HepG2 (cell line): Measurements from ENCODE around the gene GDAP1L1. TPM values are rescaled to one million over a fixed set of nuclear protein-coding genes. Genes with fewer than 3 reads are reported as not detected.

Source experiments
- ATAC-seq: fragments of 200-7000 bp; cut with Tn5 transposase; 3 replicates; pipeline ENCODE4 v1.9.1; 2020; ENCODE audit warnings: mild to moderate bottlenecking, moderate library complexity
- BruUV-seq: library from RNA; stranded (reverse); fragments of 400-500 nt; replicated peaks from 2 replicates; lab custom pipeline; 2021; lab: Mats Ljungman, UMichigan
- CTCF ChIA-PET: fragments of 300-600 bp; formaldehyde crosslinking; extraction: SDS; loops from one replicate; lab custom pipeline; 2021; ENCODE audit warnings: low total read pairs, inconsistent platforms, low intra/inter-chr PET ratio; lab: Yijun Ruan, JAX
- POLR2A ChIA-PET: fragments of 350-600 bp; sonication (Branson Sonifier 250); formaldehyde crosslinking; loops from one replicate; lab custom pipeline; 2020; ENCODE audit warnings: antibody characterized with exemption, inconsistent platforms; lab: Yijun Ruan, JAX
- DNase-seq: peaks from one replicate; pipeline ENCODE4 v3.0.0-alpha.2; 2015; ENCODE audit warnings: low spot score
- FAIRE-seq: peaks from 3 replicates; lab custom pipeline; 2011; peaks lifted over from hg19 to GRCh38; lab: Jason Lieb, UNC
- H2AFZ ChIP-seq: one replicate; pipeline ENCODE4 v1.6.1; 2011; ENCODE audit warnings: low read length, inconsistent platforms
- H3K27ac ChIP-seq: fragments of 300-600 bp; 3 replicates; pipeline ENCODE4 v1.8.0; 2011; ENCODE audit warnings: mixed run types, mild to moderate bottlenecking, mixed read lengths, low read length, inconsistent platforms; ENCODE audit not compliant: insufficient read depth; ENCODE audit errors: extremely low read length
- H3K27me3 ChIP-seq, 2 experiments: fragments of 200-600 bp in 1 of 2; 2 replicates in 1 of 2; 3 replicates in 1 of 2; pipeline versions ENCODE4 v1.6.0 to v1.8.0; 2011; ENCODE audit warnings: low read length in 2 of 2, mild to moderate bottlenecking in 2 of 2, moderate library complexity in 2 of 2, inconsistent platforms in 1 of 2; ENCODE audit not compliant: insufficient read depth in 2 of 2, control insufficient read depth in 1 of 2
- H3K36me3 ChIP-seq, 2 experiments: fragments of 200-600 bp in 1 of 2; replicated peaks in 1 of 2; 2 replicates in 1 of 2; 3 replicates in 1 of 2; pipeline versions ENCODE4 v1.5.1 to v1.8.0; 2011; ENCODE audit warnings: low read length in 2 of 2, inconsistent platforms in 1 of 2; ENCODE audit not compliant: insufficient read depth in 2 of 2, control insufficient read depth in 1 of 2
- H3K4me1 ChIP-seq: 2 replicates; pipeline ENCODE4 v1.5.1; 2012; ENCODE audit warnings: low read length, inconsistent platforms; ENCODE audit not compliant: insufficient read depth
- H3K4me2 ChIP-seq: 2 replicates; pipeline ENCODE4 v1.6.0; 2011; ENCODE audit warnings: low read depth, low read length, inconsistent platforms
- H3K4me3 ChIP-seq, 3 experiments: fragments of 200-600 bp in 1 of 3; sonication (generic), shearing (Covaris generic) in 1 of 3; replicated peaks in 1 of 3; 2 replicates each; pipeline ENCODE4 v1.5.1; 2011 to 2016; ENCODE audit warnings: low read length in 3 of 3, inconsistent platforms in 2 of 3, low read depth in 2 of 3, mild to moderate bottlenecking in 2 of 3, control low read depth in 1 of 3, mixed read lengths in 1 of 3; ENCODE audit not compliant: insufficient read depth in 1 of 3
- H3K79me2 ChIP-seq: one replicate; pipeline ENCODE4 v1.6.1; 2011; ENCODE audit warnings: low read length, inconsistent platforms; ENCODE audit not compliant: insufficient read depth
- H3K9ac ChIP-seq: 2 replicates; pipeline ENCODE4 v1.6.0; 2011; ENCODE audit warnings: mild to moderate bottlenecking, low read depth, low read length, inconsistent platforms; ENCODE audit not compliant: insufficient read depth
- H3K9me3 ChIP-seq: 2 replicates; pipeline ENCODE4 v1.5.1; 2012; ENCODE audit warnings: mild to moderate bottlenecking, low read length
- H4K20me1 ChIP-seq: 2 replicates; pipeline ENCODE4 v1.6.0; 2011; ENCODE audit warnings: inconsistent platforms, mild to moderate bottlenecking, low read length, moderate library complexity; ENCODE audit not compliant: insufficient read depth
- BCLAF1 ChIP-seq: fragments of 450-650 bp; IDR thresholded peaks from 2 replicates; pipeline ENCODE4 v1.6.1; 2017; ENCODE audit warnings: mild to moderate bottlenecking
- DMAP1 ChIP-seq: IDR thresholded peaks from 2 replicates; pipeline ENCODE4 v1.6.1; 2016
- MAZ ChIP-seq, 2 experiments: sonication (generic) in 1 of 2; formaldehyde crosslinking in 1 of 2; IDR thresholded peaks; 2 replicates each; pipeline versions ENCODE4 v1.5.0 to v1.6.1; 2012 to 2020; ENCODE audit warnings: low read depth in 2 of 2, mild to moderate bottlenecking in 2 of 2, borderline replicate concordance in 1 of 2, improper control_type of control experiment in 1 of 2, low read length in 1 of 2, missing genetic modification reagents in 1 of 2, moderate library complexity in 1 of 2
- MNT ChIP-seq: fragments of 450-650 bp; IDR thresholded peaks from 2 replicates; pipeline ENCODE4 v1.6.1; 2016
- NCOA2 ChIP-seq: sonication (generic); formaldehyde crosslinking; IDR thresholded peaks from 2 replicates; pipeline ENCODE4 v1.8.0; 2022; ENCODE audit warnings: inconsistent platforms
- RARA ChIP-seq: IDR thresholded peaks from 2 replicates; pipeline ENCODE4 v1.6.1; 2016; ENCODE audit warnings: missing genetic modification reagents, missing compliant biosample characterization
- REPIN1 ChIP-seq: sonication (generic); formaldehyde crosslinking; IDR thresholded peaks from 2 replicates; pipeline ENCODE4 v1.8.0; 2022; ENCODE audit warnings: missing genetic modification reagents, low read depth, mild to moderate bottlenecking, borderline replicate concordance
- SMC3 ChIP-seq: IDR thresholded peaks from 2 replicates; pipeline ENCODE4 v1.6.1; 2011; ENCODE audit warnings: low read length, improper control_type of control experiment
- TARDBP ChIP-seq: sonication (generic); formaldehyde crosslinking; IDR thresholded peaks from 2 replicates; pipeline ENCODE4 v1.8.0; 2022; ENCODE audit warnings: mild to moderate bottlenecking, missing genetic modification reagents
- ZNF142 ChIP-seq: sonication (generic); formaldehyde crosslinking; IDR thresholded peaks from 2 replicates; pipeline ENCODE4 v1.4.0; 2020; ENCODE audit warnings: missing genetic modification reagents
- ZNF484 ChIP-seq: sonication (generic); formaldehyde crosslinking; IDR thresholded peaks from 2 replicates; pipeline ENCODE4 v1.5.1; 2020; ENCODE audit warnings: mild to moderate bottlenecking, low read depth, missing genetic modification reagents, borderline replicate concordance
- ZNF543 ChIP-seq: sonication (generic); formaldehyde crosslinking; IDR thresholded peaks from 2 replicates; pipeline ENCODE4 v1.4.0; 2020; ENCODE audit warnings: mild to moderate bottlenecking, missing genetic modification reagents
- ZNF605 ChIP-seq: sonication (generic); formaldehyde crosslinking; IDR thresholded peaks from 2 replicates; pipeline ENCODE4 v1.8.0; 2022; ENCODE audit warnings: mild to moderate bottlenecking, missing genetic modification reagents
- ZNF678 ChIP-seq: sonication (generic); formaldehyde crosslinking; IDR thresholded peaks from 2 replicates; pipeline ENCODE4 v1.4.0; 2020; ENCODE audit warnings: mild to moderate bottlenecking, missing genetic modification reagents
- ZSCAN25 ChIP-seq: sonication (generic); formaldehyde crosslinking; IDR thresholded peaks from 2 replicates; pipeline ENCODE4 v1.8.0; 2022; ENCODE audit warnings: mild to moderate bottlenecking, missing genetic modification reagents
- WGBS: methylation state at CpG from one replicate; pipeline ENCODE4 v1.1.6; 2017; ENCODE audit warnings: low lambda C conversion rate; 5-methylcytosine and 5-hydroxymethylcytosine counted together
- in situ Hi-C: cut with HindIII; loops from 2 replicates; pipeline ENCODE4 v1.10.0; 2017; ENCODE audit warnings: low pct_unique_long_range_greater_than_20kb; ENCODE audit not compliant: extremely low pct_ligation_motif_present
- intact Hi-C: fragments of 100-400 bp; cut with micrococcal nuclease; formaldehyde crosslinking; loops from one replicate; pipeline ENCODE4 v1.10.0; 2022; ENCODE audit not compliant: unreplicated experiment
- polyA plus RNA-seq, 8 experiments: library from polyadenylated mRNA; depleted of rRNA in 3 of 8; stranded (reverse) in 7 of 8; unstranded in 1 of 8; fragments of >200 nt; fragmentation: Illumina TruSeq in 4 of 8; extraction: Trizol in 4 of 8; gene quantifications; 2 replicates each; pipeline versions ENCODE4 v1.2.1 to v1.2.3, GENCODE V29; 2011 to 2016; ENCODE audit warnings: low read depth in 4 of 8, missing spikeins in 1 of 8, mixed read lengths in 1 of 8; ENCODE audit not compliant: insufficient read depth in 1 of 8
- total RNA-seq, 5 experiments: library from RNA; depleted of rRNA; stranded (reverse); fragments of >200 nt; fragmentation: Illumina TruSeq; extraction: Trizol; gene quantifications; 2 replicates each; pipeline ENCODE4 v1.2.3, GENCODE V29; 2016; ENCODE audit warnings: low read depth in 1 of 5

GDAP1L1 gene
- total and polyA plus RNA-seq, 2 of the 13 experiments (the other 11 are each of a cell fraction or from before 2014, with no cell fraction given), result 0.04 TPM; not detected in 1

GRCh38 chr20:44282192-44282591 lies 35.1 kb downstream of the GDAP1L1 start:
- Histone ChIP-seq H3K9me3 (no peaks in the 10 kb centered on the region), H3K36me3 (no peaks in the 10 kb centered on the region), H2AFZ (no peak overlapping the region), H3K9ac (no peak overlapping the region), H3K79me2 (no peaks in the 10 kb centered on the region), H3K4me3 (no peak overlapping the region), H3K4me1 (peaks cover 45% of the 10 kb centered on the region), H4K20me1 (no peaks in the 10 kb centered on the region), H3K4me2 (peak overlapping the region; percentile 35), H3K27me3 (no peaks in the 10 kb centered on the region), H3K27ac (no peak overlapping the region)
- ChIA-PET CTCF (no interaction called here), POLR2A (interaction anchor here (0.8 to 1.4 kb wide), 2 partner anchors 28 to 29 kb away, joined by 3 to 5 read pairs; partner anchors contain the start of gene FITM2)
- intact Hi-C loops (loop anchor here (1.0 kb wide), 1 partner anchor 8 kb away; no protein-coding TSS in a partner anchor), in situ Hi-C loops (no loop called here)
- FAIRE-seq (peak; percentile 91), DNase-seq (peak; percentile 75), ATAC-seq (peak; percentile 97)
- BruUV-seq, result no TSS peak
- 30% methylated on average over 3 of the region's 3 CpGs for WGBS
- no peak for TF ChIP-seq ZSCAN25
- no peak for TF ChIP-seq ZNF484 (CRISPR knock-in tag)
- TF ChIP-seq TARDBP, result peak; percentile 43; the same call in 1 of the 2 replicates
- no peak for TF ChIP-seq MNT
- peak; percentile 25; the same call in 1 of the 2 replicates for TF ChIP-seq RARA (CRISPR knock-in tag)
- TF ChIP-seq MAZ (IDR thresholded peaks at IDR 0.05; ENCODE audit: borderline replicate concordance, low read depth, low read length), result no peak
- TF ChIP-seq MAZ (CRISPR knock-in tag; IDR thresholded peaks at IDR 0.05; ENCODE audit: low read depth), result no peak
- TF ChIP-seq ZNF543 (CRISPR knock-in tag), result no peak
- TF ChIP-seq SMC3, result no peak
- no peak for TF ChIP-seq REPIN1 (CRISPR knock-in tag)
- no peak for TF ChIP-seq DMAP1
- no peak for TF ChIP-seq BCLAF1
- no peak for TF ChIP-seq ZNF142 (CRISPR knock-in tag)
- 0 out of 2 replicates have a peak, but pooled peaks have one; percentile 43 for TF ChIP-seq ZNF605
- no peak for TF ChIP-seq NCOA2 (CRISPR knock-in tag)
- TF ChIP-seq ZNF678 (CRISPR knock-in tag), result no peak
